Caco-2 (cell line): ENCODE data around the gene ATG7. TPM values are rescaled to one million over a fixed set of nuclear protein-coding genes. Genes with fewer than 3 reads are reported as not detected.

Source experiments
- BruUV-seq: library from RNA; stranded (reverse); fragments of 400-500 nt; replicated peaks from 2 replicates; lab custom pipeline; 2021; lab: Mats Ljungman, UMichigan
- CTCF ChIA-PET: fragments of 300-600 bp; sonication (Branson Sonifier 250); formaldehyde crosslinking; loops from one replicate; lab custom pipeline; 2022; ENCODE audit warnings: antibody characterized with exemption; lab: Charles Lee
- POLR2A ChIA-PET: fragments of 300-600 bp; sonication (Branson Sonifier 250); formaldehyde crosslinking; loops from one replicate; lab custom pipeline; 2022; ENCODE audit warnings: antibody characterized with exemption; lab: Charles Lee
- DNase-seq, 2 experiments: peaks; one replicate each; pipeline versions ENCODE4 v3.0.0 to v3.0.0-alpha.2; 2020 to 2022
- H3K27me3 ChIP-seq: replicated peaks from 2 replicates; pipeline ENCODE4 v1.6.0; 2011; ENCODE audit warnings: low read length; ENCODE audit not compliant: control insufficient read depth, insufficient read depth
- H3K36me3 ChIP-seq: 2 replicates; pipeline ENCODE4 v1.5.1; 2011; ENCODE audit warnings: low read length; ENCODE audit not compliant: control insufficient read depth, insufficient read depth
- H3K4me1 ChIP-seq: fragments of 250-450 bp; sonication (Bioruptor Pico); 2 replicates; pipeline ENCODE4 v1.5.1; 2020; ENCODE audit warnings: mild to moderate bottlenecking
- H3K4me3 ChIP-seq: 2 replicates; pipeline ENCODE4 v1.5.1; 2011; ENCODE audit warnings: low read depth, mild to moderate bottlenecking, control low read depth, low read length
- H3K9me3 ChIP-seq: fragments of 250-450 bp; sonication (Bioruptor Pico); 2 replicates; pipeline ENCODE4 v1.5.1; 2020; ENCODE audit warnings: mild to moderate bottlenecking, moderate library complexity
- H3K27ac Mint-ChIP-seq: one replicate; pipeline ENCODE4 v1.8.0; 2022; ENCODE audit warnings: mixed read lengths; ENCODE audit not compliant: unreplicated experiment
- H3K27me3 Mint-ChIP-seq: one replicate; pipeline ENCODE4 v1.8.0; 2022; ENCODE audit warnings: mixed read lengths; ENCODE audit not compliant: insufficient read depth, unreplicated experiment
- H3K36me3 Mint-ChIP-seq: one replicate; pipeline ENCODE4 v1.8.0; 2022; ENCODE audit warnings: mild to moderate bottlenecking, mixed read lengths; ENCODE audit not compliant: insufficient read depth, unreplicated experiment
- H3K4me1 Mint-ChIP-seq: one replicate; pipeline ENCODE4 v1.8.0; 2022; ENCODE audit warnings: low read depth, mixed read lengths; ENCODE audit not compliant: unreplicated experiment
- H3K4me3 Mint-ChIP-seq: one replicate; pipeline ENCODE4 v1.8.0; 2022; ENCODE audit warnings: mild to moderate bottlenecking, moderate library complexity, mixed read lengths; ENCODE audit not compliant: unreplicated experiment
- H3K9me3 Mint-ChIP-seq: one replicate; pipeline ENCODE4 v1.8.0; 2022; ENCODE audit warnings: mixed read lengths; ENCODE audit not compliant: unreplicated experiment
- CTCF ChIP-seq, 2 experiments: fragments of 200-600 bp in 1 of 2; IDR thresholded peaks; 1 replicate in 1 of 2; 2 replicates in 1 of 2; pipeline versions ENCODE4 v1.5.1 to v1.8.0; 2011 to 2022; ENCODE audit warnings: antibody characterized with exemption in 1 of 2, control low read depth in 1 of 2, inconsistent platforms in 1 of 2, low read depth in 1 of 2, low read length in 1 of 2, mild to moderate bottlenecking in 1 of 2, moderate library complexity in 1 of 2; ENCODE audit not compliant: insufficient read depth in 1 of 2, severe bottlenecking in 1 of 2, unreplicated experiment in 1 of 2
- intact Hi-C: fragments of 100-400 bp; cut with micrococcal nuclease; formaldehyde crosslinking; loops from one replicate; pipeline ENCODE4 v1.10.0; 2022; ENCODE audit not compliant: unreplicated experiment
- total RNA-seq: library from RNA; stranded (reverse); gene quantifications from 2 replicates; pipeline ENCODE4 v1.2.3, GENCODE V29; 2022

ATG7 gene
- total RNA-seq, 1 experiment from 2014 or later, result 24.4 TPM

GRCh38 chr3:11463591-11463990 is 191.4 kb downstream of the ATG7 start:
- no peaks in the 10 kb centered on the region for H3K27me3 Mint-ChIP-seq
- Histone ChIP-seq H3K9me3 (no peaks in the 10 kb centered on the region), H3K27me3 (no peaks in the 10 kb centered on the region), H3K36me3 (no peaks in the 10 kb centered on the region), H3K4me3 (no peak overlapping the region), H3K4me1 (no peaks in the 10 kb centered on the region)
- ChIA-PET POLR2A (no interaction called here), CTCF (no interaction called here)
- TF ChIP-seq CTCF (IDR thresholded peaks at IDR 0.05; ENCODE audit: insufficient read depth in 1 of 2, low read depth in 1 of 2, low read length in 1 of 2, severe bottlenecking in 1 of 2, unreplicated experiment in 1 of 2), result no peak
- no peak overlapping the region for H3K4me3 Mint-ChIP-seq
- no peak overlapping the region for H3K27ac Mint-ChIP-seq
- no peaks in the 10 kb centered on the region for H3K36me3 Mint-ChIP-seq
- no peaks in the 10 kb centered on the region for H3K4me1 Mint-ChIP-seq
- BruUV-seq, result no TSS peak
- intact Hi-C loops, result no loop called here
- DNase-seq, result no peak
- no peaks in the 10 kb centered on the region for H3K9me3 Mint-ChIP-seq

- H3K27me3 ChIP-seq, result no peaks in the 10 kb centered on the region
- Mint-ChIP-seq H3K27me3 (no peaks in the 10 kb centered on the region), H3K27ac (no peak overlapping the region), H3K4me3 (no peak overlapping the region), H3K4me1 (no peaks in the 10 kb centered on the region), H3K36me3 (no peaks in the 10 kb centered on the region), H3K9me3 (no peaks in the 10 kb centered on the region)
- intact Hi-C loops, result no loop called here
- BruUV-seq, result no TSS peak
- H3K9me3 ChIP-seq, result no peaks in the 10 kb centered on the region
- TF ChIP-seq CTCF (IDR thresholded peaks at IDR 0.05; ENCODE audit: insufficient read depth in 1 of 2, low read depth in 1 of 2, low read length in 1 of 2, severe bottlenecking in 1 of 2, unreplicated experiment in 1 of 2), result no peak
- DNase-seq, result no peak
- no peaks in the 10 kb centered on the region for H3K36me3 ChIP-seq
- H3K4me1 ChIP-seq, result no peaks in the 10 kb centered on the region
- ChIA-PET POLR2A (no interaction called here), CTCF (no interaction called here)
- H3K4me3 ChIP-seq, result no peak overlapping the region
These were observed 192.2 kb downstream of the ATG7 start for GRCh38 chr3:11464356-11464755.

GRCh38 chr3:11465744-11466616 is 193.8 kb downstream of the ATG7 start:
- H3K27me3 ChIP-seq, result no peaks in the 10 kb centered on the region
- intact Hi-C loops, result no loop called here
- Mint-ChIP-seq H3K9me3 (no peaks in the 10 kb centered on the region), H3K27me3 (no peaks in the 10 kb centered on the region), H3K27ac (no peak overlapping the region), H3K4me1 (no peaks in the 10 kb centered on the region), H3K36me3 (no peaks in the 10 kb centered on the region), H3K4me3 (no peak overlapping the region)
- TF ChIP-seq CTCF (IDR thresholded peaks at IDR 0.05; ENCODE audit: insufficient read depth in 1 of 2, low read depth in 1 of 2, low read length in 1 of 2, severe bottlenecking in 1 of 2, unreplicated experiment in 1 of 2), result no peak
- ChIA-PET CTCF (no interaction called here), POLR2A (no interaction called here)
- H3K4me3 ChIP-seq, result no peak overlapping the region
- BruUV-seq, result no TSS peak
- no peaks in the 10 kb centered on the region for H3K36me3 ChIP-seq
- no peak for DNase-seq
- no peaks in the 10 kb centered on the region for H3K9me3 ChIP-seq
- no peaks in the 10 kb centered on the region for H3K4me1 ChIP-seq
